Left lung (tissue), 14 donors: ENCODE data around the gene NOC4L. TPM values are rescaled to one million over a fixed set of nuclear protein-coding genes. Genes with fewer than 3 reads are reported as not detected.

Source experiments
- ATAC-seq: fragments of 200-7000 bp; cut with Tn5 transposase; one replicate; pipeline ENCODE4 v1.9.1; 2020; ENCODE audit warnings: moderate library complexity
- DNase-seq, 4 donors: peaks; one replicate each; pipeline ENCODE4 v3.0.0-alpha.2; 2013 to 2020
- H3K27ac ChIP-seq, 2 donors: fragments of 200-600 bp; sonication (generic) in 1 of 2; one replicate each; pipeline versions ENCODE4 v1.5.0 to v1.8.0; 2020 to 2021
- H3K27me3 ChIP-seq, 2 donors: fragments of 200-600 bp; sonication (generic) in 1 of 2; one replicate each; pipeline versions ENCODE4 v1.5.0 to v1.8.0; 2020 to 2021
- H3K36me3 ChIP-seq, 2 donors: fragments of 200-600 bp; sonication (generic) in 1 of 2; one replicate each; pipeline versions ENCODE4 v1.5.0 to v1.8.0; 2020 to 2021
- H3K4me1 ChIP-seq, 2 donors: fragments of 200-600 bp; one replicate each; pipeline ENCODE4 v1.8.0; 2021
- H3K4me3 ChIP-seq, 2 donors: fragments of 200-600 bp; sonication (generic) in 1 of 2; one replicate each; pipeline versions ENCODE4 v1.5.0 to v1.8.0; 2020 to 2021; ENCODE audit warnings: mild to moderate bottlenecking in 1 of 2
- H3K9me3 ChIP-seq, 2 donors: fragments of 200-600 bp; sonication (generic) in 1 of 2; one replicate each; pipeline versions ENCODE4 v1.5.0 to v1.8.0; 2020 to 2021
- CTCF ChIP-seq, 2 donors: fragments of 200-600 bp; sonication (generic) in 1 of 2; IDR thresholded peaks; one replicate each; pipeline versions ENCODE4 v1.5.0 to v1.8.0; 2021; ENCODE audit warnings: antibody characterized with exemption in 2 of 2
- intact Hi-C, 2 donors: fragments of 100-400 bp; cut with DNase I; formaldehyde crosslinking; loops; one replicate each; pipeline versions ENCODE4 v1.11.2 to v1.14.2; 2022
- long read RNA-seq, 12 donors: library from polyadenylated mRNA in 2 of 12; unstranded in 2 of 12; transcript quantifications; one replicate each; pipeline ENCODE4 v2.0.0 and lab custom pipeline, GENCODE V29; 2019 to 2026
- polyA plus RNA-seq, 6 donors: library from polyadenylated mRNA; unstranded; fragments of 120-200 nt; gene quantifications; one replicate each; pipeline ENCODE4 v1.2.1, GENCODE V29; 2013; ENCODE audit not compliant: insufficient read length in 6 of 6
- total RNA-seq, 2 donors: library from RNA; stranded (reverse); fragmentation: NEBNext Ultra II Directional; extraction: Animal tissue kit (Norgen Biotek cat#: 25700); gene quantifications; one replicate each; pipeline ENCODE4 v1.2.1, GENCODE V29; 2021
- donor health status: DM: no; HTN: yes; CAD: no.
- donor health status: DM: no; HTN: no; CAD: no.

NOC4L gene
- 10 to 100 TPM; 11.0 to 19.6 TPM for total RNA-seq
- 10 to 100 TPM; 10.6 to 16.9 (median 12.5) TPM for polyA plus RNA-seq
- long read RNA-seq, donor 1, transcript NOC4L-201 (15 exons, 1,632 nt), result major isoform, 5 of 8 reads
- long read RNA-seq, donor 1, partial matches to known transcripts, result 0 of 8 reads
- long read RNA-seq, donor 1, other reads (novel, unspliced or antisense), result 0 of 8 reads
- long read RNA-seq, donor 2, transcript NOC4L-201 (15 exons, 1,632 nt), result major isoform, 7 of 7 reads
- long read RNA-seq, donor 2, partial matches to known transcripts, result 0 of 7 reads
- long read RNA-seq, donor 2, other reads (novel, unspliced or antisense), result 0 of 7 reads
- long read RNA-seq, donor 3, transcript NOC4L-201 (15 exons, 1,632 nt), result major isoform, 6 of 8 reads
- long read RNA-seq, donor 3, partial matches to known transcripts, result 0 of 8 reads
- long read RNA-seq, donor 3, other reads (novel, unspliced or antisense), result 0 of 8 reads
- long read RNA-seq, donor 4, transcript NOC4L-201 (15 exons, 1,632 nt), result major isoform, 19 of 22 reads
- long read RNA-seq, donor 4, partial matches to known transcripts, result 0 of 22 reads
- long read RNA-seq, donor 4, other reads (novel, unspliced or antisense), result 3 of 22 reads
- long read RNA-seq, donor 5, transcript NOC4L-201 (15 exons, 1,632 nt), result major isoform, 6 of 6 reads
- long read RNA-seq, donor 5, partial matches to known transcripts, result 0 of 6 reads
- long read RNA-seq, donor 5, other reads (novel, unspliced or antisense), result 0 of 6 reads
- long read RNA-seq, donor 6, partial matches to known transcripts, result 0 of 2 reads
- long read RNA-seq, donor 6, other reads (novel, unspliced or antisense), result 0 of 2 reads
- long read RNA-seq, donor 7, transcript NOC4L-201 (15 exons, 1,632 nt), result major isoform, 5 of 5 reads
- long read RNA-seq, donor 7, partial matches to known transcripts, result 0 of 5 reads
- long read RNA-seq, donor 7, other reads (novel, unspliced or antisense), result 0 of 5 reads
- long read RNA-seq, donor 8, partial matches to known transcripts, result 0 of 2 reads
- long read RNA-seq, donor 8, other reads (novel, unspliced or antisense), result 0 of 2 reads
- long read RNA-seq, donor 9, result 0 reads
- long read RNA-seq, donor 10, transcript NOC4L-201 (15 exons, 1,632 nt), result major isoform, 49 of 55 reads
- long read RNA-seq, donor 10, partial matches to known transcripts, result 1 of 55 reads
- long read RNA-seq, donor 10, other reads (novel, unspliced or antisense), result 5 of 55 reads
- long read RNA-seq, donor 11, partial matches to known transcripts, result 0 of 1 reads
- long read RNA-seq, donor 11, other reads (novel, unspliced or antisense), result 0 of 1 reads
- long read RNA-seq, donor 12, partial matches to known transcripts, result 0 of 4 reads
- long read RNA-seq, donor 12, other reads (novel, unspliced or antisense), result 0 of 4 reads

DNA sequence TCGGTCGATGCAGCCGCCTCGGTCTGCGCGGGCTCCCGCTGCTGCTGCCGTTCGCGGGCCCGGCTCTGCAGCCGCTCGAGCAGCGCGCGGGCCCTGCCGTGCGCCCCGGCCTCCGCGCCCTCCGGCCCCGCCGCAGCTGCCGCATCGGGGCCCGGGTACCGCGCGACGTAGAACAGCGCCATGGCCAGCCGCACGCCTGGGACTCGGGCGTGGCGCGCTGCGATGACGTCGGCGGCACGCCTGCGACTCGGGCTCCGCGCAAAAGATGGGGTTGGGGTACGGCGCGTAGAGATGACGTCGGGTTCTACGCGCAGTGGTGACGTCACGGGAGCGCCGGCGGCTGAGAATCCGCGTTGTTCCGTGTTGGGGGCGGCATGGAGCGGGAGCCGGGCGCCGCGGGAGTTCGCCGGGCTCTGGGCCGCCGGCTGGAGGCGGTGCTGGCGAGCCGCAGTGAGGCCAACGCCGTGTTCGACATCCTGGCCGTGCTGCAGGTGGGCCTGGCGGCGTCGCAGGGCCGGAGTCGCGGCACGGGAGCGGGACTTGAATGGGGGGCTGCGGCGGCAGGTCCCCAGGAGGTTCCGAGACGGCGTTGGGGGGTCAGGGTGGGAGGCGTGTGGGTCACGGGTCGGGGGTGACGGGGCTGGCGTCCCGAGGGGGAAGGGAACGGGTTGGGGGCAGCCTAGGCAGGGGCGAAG lies at the start of gene NOC4L, which contains the start of gene DDX51:
Gene NOC4L (plus strand): TSS at position 343 of the 695 bp plus-strand sequence. CDS start 32 bp downstream, at position 375.
Gene DDX51 (minus strand): TSS at position 205 of the 695 bp plus-strand sequence. CDS start 23 bp downstream, at position 182.
- peak; percentile 92 to 97 (median 96) for DNase-seq
- Histone ChIP-seq H3K36me3 (peaks cover 0 to 54% of the 10 kb centered on the region in 2 donors), H3K9me3 (no peaks in the 10 kb centered on the region), H3K27me3 (no peaks in the 10 kb centered on the region), H3K4me1 (peaks cover 17 to 32% of the 10 kb centered on the region in 2 donors), H3K27ac (peak within 1 kb of the TSS in 1 of 2 donors; percentile 84), H3K4me3 (peak within 1 kb of the TSS; percentile 88 to 89)
- ATAC-seq, result peak; percentile 94
- intact Hi-C loops, result no loop called here
- TF ChIP-seq CTCF (IDR thresholded peaks at IDR 0.05), result no peak

GRCh38 chr12:132095520-132096409 lies 48.5 kb upstream of the NOC4L start:
- intact Hi-C loops, result no loop called here
- no peak for ATAC-seq
- H3K27me3 ChIP-seq, result no peaks in the 10 kb centered on the region
- no peak for DNase-seq
- no peak for TF ChIP-seq CTCF (IDR thresholded peaks at IDR 0.05)
- peaks cover 0 to 27% of the 10 kb centered on the region in 2 donors for H3K36me3 ChIP-seq
- no peaks in the 10 kb centered on the region for H3K9me3 ChIP-seq
- H3K4me3 ChIP-seq, result no peak overlapping the region
- no peaks in the 10 kb centered on the region for H3K4me1 ChIP-seq
- H3K27ac ChIP-seq, result no peak overlapping the region

DNA sequence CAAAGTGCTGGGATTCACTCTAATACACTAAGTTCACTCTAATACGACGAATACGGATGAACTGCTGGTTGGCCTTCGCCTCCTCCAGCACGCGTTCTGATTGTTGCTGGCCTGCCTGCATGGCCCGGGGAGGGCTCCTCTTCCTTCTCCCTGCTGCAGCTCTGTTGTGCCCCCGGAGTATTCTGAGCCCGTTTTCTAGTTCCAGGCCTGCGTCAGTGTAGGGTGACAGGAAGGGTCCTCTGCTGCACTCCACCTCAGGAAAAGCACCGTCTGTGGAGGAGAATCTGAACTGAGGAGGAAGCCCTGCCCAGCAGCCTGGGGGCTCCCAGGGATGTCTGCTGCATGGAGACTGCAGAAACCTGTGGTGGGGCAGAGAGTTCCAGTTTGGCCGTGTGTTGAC lies 44.5 kb upstream of the NOC4L start:
- TF ChIP-seq CTCF (IDR thresholded peaks at IDR 0.05), result no peak
- H3K27me3 ChIP-seq, result no peaks in the 10 kb centered on the region
- no peak overlapping the region for H3K27ac ChIP-seq
- intact Hi-C loops, result no loop called here
- ATAC-seq (no peak), DNase-seq (no peak)
- H3K4me3 ChIP-seq, result no peak overlapping the region
- peaks cover 0 to 22% of the 10 kb centered on the region in 2 donors for H3K36me3 ChIP-seq
- H3K9me3 ChIP-seq, result no peaks in the 10 kb centered on the region
- no peaks in the 10 kb centered on the region for H3K4me1 ChIP-seq
